LNCAP (cell line): ENCODE results near the gene KAZN.

Experiments
- CTCF ChIP-seq: fragments of 450-650 bp; IDR thresholded peaks from 2 replicates; pipeline ENCODE4 v1.5.1; 2017; ENCODE audit warnings: mild to moderate bottlenecking

KAZN gene

GRCh38 chr1:15008783-15009729, 410.6 kb downstream of the KAZN start:
- TF ChIP-seq CTCF = no peak

- TF ChIP-seq CTCF = no peak
Observed at GRCh38 chr1:15011160-15011559, 412.7 kb downstream of the KAZN start.

GRCh38 chr1:15011661-15012060, 413.2 kb downstream of the KAZN start:
- TF ChIP-seq CTCF = no peak

- no peak for TF ChIP-seq CTCF
Observed at GRCh38 chr1:15012822-15013221, 414.3 kb downstream of the KAZN start.

GRCh38 chr1:15013767-15014166, 415.3 kb downstream of the KAZN start:
- TF ChIP-seq CTCF = no peak

GRCh38 chr1:15014516-15014915, 416.0 kb downstream of the KAZN start:
- no peak for TF ChIP-seq CTCF

- no peak for TF ChIP-seq CTCF
Observed at GRCh38 chr1:15016001-15016400, 417.5 kb downstream of the KAZN start.
